GM18507 (cell line): Measurements from ENCODE around the gene HMX1.

ENCODE experiments used
- DNase-seq: peaks from one replicate; pipeline ENCODE4 v3.0.0; 2011; ENCODE audit warnings: low read depth; ENCODE audit not compliant: insufficient read length; ENCODE audit errors: extremely low spot score
- FAIRE-seq: peaks from 2 replicates; lab custom pipeline; 2011; peaks lifted over from hg19 to GRCh38; lab: Jason Lieb, UNC

Gene HMX1

DNA sequence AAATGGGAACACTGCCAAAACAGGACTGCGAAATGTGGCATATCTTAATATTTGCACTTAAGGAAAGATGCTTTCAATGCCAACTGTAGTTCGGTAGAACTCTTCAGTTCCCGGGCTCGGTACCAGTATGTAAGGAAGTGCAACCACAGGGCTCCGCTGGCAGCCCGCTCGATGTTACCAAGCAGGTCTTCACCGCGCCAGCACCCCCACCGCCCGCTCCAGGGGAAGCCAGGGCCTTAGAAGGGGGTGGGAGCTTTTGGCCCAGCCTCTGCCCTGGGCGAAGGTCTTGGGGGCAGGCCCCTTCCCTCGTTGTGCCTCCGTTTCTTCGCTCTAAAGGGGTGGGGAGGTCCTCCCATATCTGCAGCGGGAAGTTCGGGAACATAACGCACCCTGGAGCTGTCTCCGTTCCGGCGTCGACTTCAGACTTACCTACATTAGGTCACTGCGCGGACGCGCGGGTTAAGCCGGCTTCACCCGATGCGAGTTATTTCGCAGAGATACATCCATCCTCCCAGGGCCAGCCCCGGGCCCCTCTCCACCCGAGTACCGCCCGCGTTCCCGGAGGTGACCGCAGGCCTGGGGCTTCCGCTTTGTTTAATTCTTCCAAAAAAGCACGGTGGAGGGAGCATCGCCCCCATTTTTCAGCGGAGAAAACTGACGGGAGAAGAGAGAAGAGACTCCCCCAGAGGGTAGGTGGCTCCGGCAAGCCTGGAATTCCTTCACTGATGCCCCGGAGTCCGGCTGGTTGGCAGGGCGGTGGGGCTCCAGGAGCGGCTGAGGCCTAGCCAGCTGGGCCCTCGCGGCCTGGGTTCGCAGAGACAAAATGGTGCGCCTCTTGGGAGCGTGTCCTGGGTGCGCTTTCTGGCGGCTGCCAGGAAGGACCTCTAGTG lies 1.0 kb upstream of the HMX1 start:
- FAIRE-seq (no peak), DNase-seq (no peak)

GRCh38 chr4:8870647-8871416 lies 807 bp downstream of the HMX1 start:
- FAIRE-seq: no peak

GRCh38 chr4:8869898-8870646 lies 1.6 kb downstream of the HMX1 start:
- no peak for DNase-seq
- no peak for FAIRE-seq

More at GRCh38 chr4:8870647-8871416, 807 bp downstream of the HMX1 start:
- DNase-seq: no peak

DNA sequence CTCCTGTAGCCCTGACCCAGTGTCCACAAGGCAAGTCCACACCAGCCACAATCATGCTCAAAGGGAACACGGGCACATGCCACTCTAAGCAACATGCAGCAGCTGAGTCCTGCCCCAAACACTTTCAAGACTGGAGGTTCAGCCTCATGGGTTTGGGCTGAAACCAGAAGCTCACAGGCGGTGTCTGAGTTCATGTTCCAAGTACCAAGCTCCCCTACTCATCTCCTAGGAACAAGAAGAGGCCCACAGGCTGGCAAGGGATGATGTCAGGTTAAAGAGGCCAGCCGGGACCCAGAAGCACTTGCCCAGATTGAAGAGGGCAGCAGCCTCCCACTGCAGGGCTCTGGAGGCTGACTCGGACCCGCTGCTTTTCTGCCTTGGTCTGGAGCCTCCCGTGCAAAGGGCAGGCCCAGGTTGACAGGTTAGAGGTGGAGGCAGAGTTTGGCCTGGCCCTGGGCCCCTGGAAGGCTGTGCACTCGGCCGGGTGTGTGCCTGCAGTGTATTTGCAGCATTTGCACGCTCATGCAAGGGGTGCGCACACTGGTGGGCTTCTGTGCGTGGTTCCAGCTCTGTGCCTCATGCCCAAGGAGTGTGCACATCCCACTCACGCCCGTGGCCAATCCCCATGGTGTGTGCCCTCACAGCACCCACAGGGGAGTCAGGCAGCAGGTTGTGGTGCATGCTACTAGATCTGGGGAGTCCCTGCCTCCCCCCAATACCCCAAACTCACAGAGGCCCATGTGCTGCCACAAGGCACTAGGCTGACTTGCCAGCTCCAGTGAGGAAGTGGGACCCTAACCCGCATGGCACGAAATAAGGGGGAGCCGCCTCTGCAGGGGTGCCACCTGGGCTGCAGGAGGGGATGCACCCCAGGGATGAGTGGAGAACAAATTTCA lies 2.4 kb downstream of the HMX1 start:
- no peak for DNase-seq
- FAIRE-seq: no peak

DNA sequence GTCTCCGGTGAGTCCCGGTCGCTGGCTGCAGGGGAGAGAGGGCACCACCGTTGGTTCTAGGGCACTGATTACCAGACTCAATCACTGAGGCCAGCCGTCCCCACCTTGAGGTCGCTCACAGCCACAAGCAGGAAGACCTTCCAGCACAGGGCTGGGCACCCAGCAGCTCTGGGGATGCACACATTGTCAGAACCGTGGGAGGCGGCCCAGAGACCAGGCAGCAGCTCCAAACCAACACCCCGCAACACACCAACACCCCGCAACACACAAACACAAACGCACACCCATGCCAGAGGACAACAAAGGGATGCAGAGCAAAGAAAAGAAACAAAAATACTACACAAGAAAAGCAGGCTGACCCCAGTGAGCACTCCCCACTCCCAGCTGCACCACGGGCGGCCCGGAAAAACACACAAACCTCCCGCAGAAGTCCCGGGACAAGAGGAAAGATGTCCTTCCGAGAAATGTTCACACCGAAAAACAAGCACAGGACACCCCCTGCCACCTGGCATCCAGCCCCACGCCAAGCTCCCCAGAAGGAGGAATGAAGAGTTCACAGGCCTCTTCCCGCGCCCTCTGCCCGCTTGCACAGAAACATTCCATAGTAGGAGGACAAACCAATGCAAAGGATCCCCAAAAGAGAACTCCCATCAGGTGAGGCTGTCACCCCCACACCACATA lies 3.2 kb downstream of the HMX1 start:
- DNase-seq (no peak), FAIRE-seq (no peak)

DNA sequence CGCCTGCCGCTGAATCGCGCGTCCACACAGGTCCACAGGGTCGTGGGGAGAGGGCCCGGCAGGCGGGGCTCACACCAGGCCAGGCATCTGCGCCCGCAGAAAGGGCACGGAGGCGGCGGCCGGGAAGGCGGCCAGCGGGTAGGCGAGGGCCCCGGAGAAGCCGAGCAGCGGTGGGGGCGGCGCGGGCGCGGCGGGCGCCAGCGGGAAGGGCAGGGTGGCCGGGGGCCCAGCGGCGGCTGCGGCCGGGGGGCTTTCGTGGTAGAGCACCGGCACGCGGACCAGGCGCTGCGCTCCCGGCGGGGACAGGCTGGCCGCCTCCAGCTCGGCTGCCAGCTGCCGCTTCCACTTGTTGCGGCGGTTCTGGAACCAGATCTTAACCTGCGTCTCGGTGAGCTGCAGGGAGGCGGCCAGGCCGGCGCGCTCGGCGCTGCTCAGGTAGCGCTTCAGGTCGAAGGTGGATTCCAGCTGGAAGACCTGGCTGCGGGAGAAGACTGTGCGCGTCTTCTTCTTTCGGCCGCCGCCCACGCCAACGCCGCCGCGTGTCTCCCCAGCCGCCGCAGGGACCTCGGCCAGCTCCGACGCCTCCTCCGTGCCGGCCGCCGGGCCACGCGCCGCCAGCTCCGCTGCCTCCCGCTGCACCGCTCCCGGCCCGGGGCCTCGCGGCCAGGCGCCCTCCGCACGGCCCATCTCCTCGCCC lies 3.9 kb downstream of the HMX1 start:
- FAIRE-seq (no peak), DNase-seq (no peak)

GRCh38 chr4:8866828-8867623 lies 4.6 kb downstream of the HMX1 start:
- no peak for FAIRE-seq
- DNase-seq: no peak

- FAIRE-seq (no peak), DNase-seq (no peak)
These were observed 5.2 kb downstream of the HMX1 start for GRCh38 chr4:8866421-8866820.

DNA sequence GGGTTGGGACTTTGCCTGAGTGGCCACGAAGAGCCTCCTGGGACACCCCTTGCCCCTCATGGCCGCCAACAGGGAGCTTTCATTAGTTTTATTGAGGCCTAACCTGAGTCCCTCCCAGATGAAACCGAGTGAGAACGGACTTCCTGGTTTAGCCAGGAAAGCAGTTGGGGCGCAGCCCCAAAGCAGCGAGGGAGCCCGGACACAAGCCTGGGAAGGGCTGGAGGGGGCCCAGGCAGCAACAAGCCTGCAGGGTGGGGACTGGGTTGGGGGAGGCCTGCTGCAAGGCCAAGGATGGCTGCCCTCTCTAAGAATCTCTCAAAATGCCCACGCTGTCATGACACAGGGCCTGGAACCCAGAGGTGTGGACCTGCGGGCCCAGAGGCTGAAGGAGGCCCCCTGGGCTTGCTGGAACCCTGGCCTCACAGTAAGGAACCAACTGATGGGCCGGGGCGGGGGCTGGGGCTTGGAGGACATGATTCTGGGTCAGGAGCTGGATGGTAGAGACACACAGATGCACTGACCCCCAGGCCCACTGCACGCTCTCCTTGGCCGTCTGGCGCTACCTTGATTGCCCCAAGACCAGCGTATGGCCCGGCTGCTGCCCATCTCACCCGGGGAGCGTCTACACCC lies 5.8 kb downstream of the HMX1 start:
- FAIRE-seq (no peak), DNase-seq (no peak)

DNA sequence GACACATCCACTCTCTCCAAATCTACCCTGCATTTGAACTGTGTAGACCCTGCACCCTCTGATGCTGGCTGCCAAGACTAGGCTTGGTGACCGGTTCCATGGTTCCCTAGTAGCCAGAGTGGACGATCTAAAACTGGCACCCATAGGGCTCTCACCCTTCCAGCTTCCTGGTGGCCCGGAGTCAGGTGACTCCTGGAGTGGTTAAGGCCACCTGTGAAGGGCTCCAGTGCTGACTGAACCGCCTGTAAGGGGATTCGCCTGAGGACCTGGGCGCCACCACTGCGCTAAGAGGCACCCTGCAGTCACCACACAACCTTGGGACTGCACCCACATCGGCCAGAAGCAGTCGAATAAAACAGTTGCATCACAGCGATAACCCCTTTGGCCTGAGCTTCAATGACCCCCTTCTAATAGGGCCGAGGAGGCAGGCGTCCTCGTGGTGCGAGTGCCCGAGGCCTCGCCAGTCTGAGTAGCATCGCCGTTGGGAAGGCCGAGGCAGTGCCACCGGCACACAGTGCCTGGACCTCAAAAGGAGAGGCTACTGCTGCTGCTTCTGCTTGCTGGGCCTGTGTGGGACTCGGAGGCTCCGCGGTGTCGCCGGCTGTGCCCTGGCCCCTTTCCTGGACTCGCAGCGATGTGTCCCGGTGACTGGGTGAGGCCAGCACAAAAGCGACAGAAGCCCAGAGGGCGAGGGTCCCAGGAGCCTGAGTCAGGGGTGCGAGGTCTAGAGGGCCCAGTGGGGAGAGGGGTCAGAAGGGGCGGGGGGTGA lies 6.5 kb downstream of the HMX1 start:
- FAIRE-seq: no peak

DNA sequence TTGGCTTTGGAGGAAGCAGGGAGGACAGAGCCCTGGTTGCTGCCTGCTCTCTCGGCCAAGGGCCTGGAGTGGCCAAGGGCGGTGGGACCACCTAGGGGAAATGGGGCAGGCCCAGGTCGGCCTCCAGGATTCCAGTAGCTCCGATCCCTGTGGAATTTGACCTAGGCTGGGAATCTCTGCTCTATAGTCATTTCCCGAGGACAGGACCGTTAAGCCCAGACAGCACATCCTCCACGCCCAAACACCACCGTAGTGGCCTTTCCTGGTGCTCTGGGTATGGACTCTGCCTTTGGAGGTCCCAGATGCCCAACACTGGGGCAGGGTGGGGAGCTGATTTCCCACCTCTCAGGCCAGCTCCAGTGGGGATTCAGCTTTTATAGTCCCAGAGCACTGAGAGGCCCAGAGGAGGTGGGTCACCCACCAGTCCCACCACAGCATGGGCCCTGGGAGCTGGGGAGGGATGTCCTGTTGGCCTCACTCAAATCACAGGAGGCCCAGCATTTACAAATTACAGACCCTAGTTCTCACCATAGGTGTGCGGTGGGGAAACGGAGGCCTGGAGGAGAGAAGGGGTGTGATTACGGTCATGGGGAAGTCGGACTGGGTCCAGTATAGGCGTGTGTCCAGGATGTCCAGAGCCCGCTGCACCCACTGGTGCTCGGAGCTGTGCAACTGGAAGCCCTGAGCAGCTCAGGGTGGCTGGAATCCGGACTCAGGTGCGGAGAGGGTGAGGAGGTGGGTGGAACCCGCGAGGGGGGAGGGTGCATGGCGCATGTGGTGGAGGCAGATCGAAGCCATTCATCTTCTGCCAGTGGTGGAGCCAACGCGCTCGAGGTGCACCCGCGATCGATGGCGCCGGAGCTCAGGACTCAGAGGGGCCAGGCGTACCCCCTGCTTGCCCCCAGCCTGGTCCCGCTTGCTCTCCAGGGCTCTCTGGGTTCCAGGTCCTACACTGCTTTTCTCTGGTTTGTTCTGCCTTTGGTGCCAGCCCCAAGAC lies 7.7 kb downstream of the HMX1 start:
- DNase-seq (no peak), FAIRE-seq (no peak)

More for the DNA sequence above, 6.5 kb downstream of the HMX1 start:
- no peak for DNase-seq

- no peak for DNase-seq
- FAIRE-seq: no peak
These were observed 8.6 kb downstream of the HMX1 start for GRCh38 chr4:8862800-8863685.

DNA sequence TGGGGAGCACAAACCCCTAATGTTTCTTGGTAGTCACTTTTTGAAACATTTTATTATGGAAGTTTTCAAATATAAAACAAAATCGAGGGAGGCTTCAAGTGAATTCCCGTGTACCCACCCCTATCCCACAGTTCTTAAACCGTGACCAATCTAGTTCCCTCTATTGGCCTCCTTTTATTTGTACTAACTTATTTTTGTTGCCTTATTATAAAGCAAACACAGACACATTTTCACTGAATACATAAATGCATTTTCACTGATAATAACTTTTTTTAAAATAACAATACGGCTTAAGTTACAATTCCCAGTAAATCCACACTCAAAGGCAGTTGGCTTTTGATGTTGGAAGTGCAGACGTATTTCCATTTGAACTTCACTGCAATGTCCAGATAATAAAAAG lies 9.3 kb downstream of the HMX1 start:
- no peak for FAIRE-seq
- no peak for DNase-seq
